Gastrocnemius medialis (tissue), 4 donors: ENCODE data around the gene ZNF500. TPM values are rescaled to one million over a fixed set of nuclear protein-coding genes. Genes with fewer than 3 reads are reported as not detected.

Experiments
- ATAC-seq, 2 donors: fragments of 150-250 bp; one replicate each; pipeline ENCODE4 v1.9.1; 2016
- DNase-seq, 2 donors: peaks; one replicate each; pipeline ENCODE4 v3.0.0-alpha.2; 2019
- H3K27ac ChIP-seq, 4 donors: fragments of 200-600 bp; sonication (generic); 1 replicate in 1 of 4; 2 replicates in 3 of 4; pipeline ENCODE4 v1.5.1; 2016 to 2018; ENCODE audit warnings: mild to moderate bottlenecking in 2 of 4, moderate library complexity in 1 of 4
- H3K27me3 ChIP-seq, 3 donors: fragments of 200-600 bp; sonication (generic) in 2 of 3; 1 replicate in 1 of 3; 2 replicates in 2 of 3; pipeline versions ENCODE4 v1.5.1 to v1.6.0; 2016 to 2019; ENCODE audit warnings: mild to moderate bottlenecking in 1 of 3, moderate library complexity in 1 of 3
- H3K36me3 ChIP-seq, 2 donors: fragments of 200-600 bp; sonication (generic) in 1 of 2; one replicate each; pipeline ENCODE4 v1.5.1; 2017 to 2018
- H3K4me1 ChIP-seq, 2 donors: fragments of 200-600 bp; sonication (generic) in 1 of 2; one replicate each; pipeline ENCODE4 v1.5.1; 2016 to 2017; ENCODE audit warnings: mild to moderate bottlenecking in 2 of 2
- H3K4me3 ChIP-seq, 4 donors: fragments of 200-600 bp; sonication (generic) in 3 of 4; 1 replicate in 1 of 4; 2 replicates in 3 of 4; pipeline ENCODE4 v1.5.1; 2016 to 2019; ENCODE audit warnings: mild to moderate bottlenecking in 2 of 4
- H3K9me3 ChIP-seq, 3 donors: fragments of 200-600 bp; sonication (generic) in 2 of 3; 1 replicate in 1 of 3; 2 replicates in 2 of 3; pipeline ENCODE4 v1.5.1; 2016 to 2019
- POLR2A ChIP-seq, 2 donors: fragments of 450-650 bp; IDR thresholded peaks; one replicate each; pipeline ENCODE4 v1.6.1; 2017; ENCODE audit warnings: antibody characterized with exemption in 2 of 2, mild to moderate bottlenecking in 2 of 2, moderate library complexity in 2 of 2
- in situ Hi-C, 4 donors: fragments of 200-750 bp; cut with MboI; loops; one replicate each; pipeline versions ENCODE4 v1.15.0 to v1.8.0; 2017; ENCODE audit warnings: low sequenced_read_pairs in 4 of 4
- intact Hi-C: fragments of 100-400 bp; cut with DNase I; formaldehyde crosslinking; loops from one replicate; pipeline ENCODE4 v1.15.1; 2023; ENCODE audit warnings: low total_unique reads
- total RNA-seq, 4 donors: library from RNA; depleted of rRNA; stranded (reverse); fragments of >200 nt; gene quantifications; one replicate each; pipeline versions ENCODE4 v1.1.0 to v1.2.3, GENCODE V29; 2016
- TF ChIP-seq, protein P1 (sequence below), 5 experiments: fragments of 450-650 bp in 3 of 5; fragments of 200-600 bp in 2 of 5; sonication (generic) in 2 of 5; IDR thresholded peaks in 4 of 5; conservative IDR thresholded peaks in 1 of 5; 1 replicate in 4 of 5; 2 replicates in 1 of 5; pipeline ENCODE4 v1.5.1; 2016 to 2019; ENCODE audit warnings: antibody characterized with exemption in 5 of 5, mild to moderate bottlenecking in 3 of 5, moderate library complexity in 3 of 5

The ZNF500 gene
- total RNA-seq, 4 donors from 2014 or later: 6.3 to 7.3 (median 6.9) TPM

DNA sequence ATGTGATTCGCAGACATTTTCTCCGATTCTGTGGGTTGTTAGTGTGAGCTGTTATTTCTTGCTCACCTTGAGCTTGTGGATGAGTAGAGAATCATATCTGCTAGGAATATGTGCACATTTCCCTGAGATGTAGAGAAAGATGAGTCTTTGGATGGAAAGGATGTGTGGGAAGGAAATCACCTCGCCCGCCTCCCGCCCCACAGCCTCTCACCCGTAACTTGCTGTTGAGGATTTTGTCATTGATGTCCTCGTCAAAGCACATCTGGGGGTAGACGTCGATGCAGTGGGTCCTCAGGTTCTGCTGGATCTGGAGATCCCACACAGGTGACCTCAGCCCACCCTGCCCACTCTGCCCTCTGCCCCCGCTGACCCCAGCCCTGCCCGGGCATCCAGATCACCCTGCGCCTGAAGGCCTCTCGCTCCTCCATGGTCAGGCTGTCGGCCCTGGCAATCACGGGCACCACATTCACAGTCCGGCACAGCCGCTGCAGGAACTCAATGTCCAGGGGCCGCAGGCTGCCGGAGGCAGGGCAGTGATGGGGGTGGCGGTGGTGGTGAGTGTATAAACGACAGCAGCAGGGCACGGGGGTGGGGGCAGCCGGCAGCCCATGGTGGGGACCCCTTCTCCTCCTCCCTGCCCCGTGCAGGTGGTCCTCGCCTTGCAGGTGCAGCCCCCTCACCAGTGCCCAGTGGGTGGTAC, 16.4 kb upstream of the ZNF500 start:
- ATAC-seq (no peak), DNase-seq (no peak)
- H3K4me3 ChIP-seq: no peak overlapping the region
- no peaks in the 10 kb centered on the region for H3K27me3 ChIP-seq
- intact Hi-C loops: no loop called here
- H3K9me3 ChIP-seq: no peaks in the 10 kb centered on the region
- H3K36me3 ChIP-seq: no peaks in the 10 kb centered on the region
- in situ Hi-C loops: no loop called here
- TF ChIP-seq, protein P1, sequence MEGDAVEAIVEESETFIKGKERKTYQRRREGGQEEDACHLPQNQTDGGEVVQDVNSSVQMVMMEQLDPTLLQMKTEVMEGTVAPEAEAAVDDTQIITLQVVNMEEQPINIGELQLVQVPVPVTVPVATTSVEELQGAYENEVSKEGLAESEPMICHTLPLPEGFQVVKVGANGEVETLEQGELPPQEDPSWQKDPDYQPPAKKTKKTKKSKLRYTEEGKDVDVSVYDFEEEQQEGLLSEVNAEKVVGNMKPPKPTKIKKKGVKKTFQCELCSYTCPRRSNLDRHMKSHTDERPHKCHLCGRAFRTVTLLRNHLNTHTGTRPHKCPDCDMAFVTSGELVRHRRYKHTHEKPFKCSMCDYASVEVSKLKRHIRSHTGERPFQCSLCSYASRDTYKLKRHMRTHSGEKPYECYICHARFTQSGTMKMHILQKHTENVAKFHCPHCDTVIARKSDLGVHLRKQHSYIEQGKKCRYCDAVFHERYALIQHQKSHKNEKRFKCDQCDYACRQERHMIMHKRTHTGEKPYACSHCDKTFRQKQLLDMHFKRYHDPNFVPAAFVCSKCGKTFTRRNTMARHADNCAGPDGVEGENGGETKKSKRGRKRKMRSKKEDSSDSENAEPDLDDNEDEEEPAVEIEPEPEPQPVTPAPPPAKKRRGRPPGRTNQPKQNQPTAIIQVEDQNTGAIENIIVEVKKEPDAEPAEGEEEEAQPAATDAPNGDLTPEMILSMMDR (IDR thresholded peaks at IDR 0.05 in 4 of 5, conservative IDR thresholded peaks at IDR 0.05 in 1 of 5): no peak
- TF ChIP-seq POLR2A (IDR thresholded peaks at IDR 0.05): no peak
- H3K4me1 ChIP-seq: no peaks in the 10 kb centered on the region
- H3K27ac ChIP-seq: no peak overlapping the region

DNA sequence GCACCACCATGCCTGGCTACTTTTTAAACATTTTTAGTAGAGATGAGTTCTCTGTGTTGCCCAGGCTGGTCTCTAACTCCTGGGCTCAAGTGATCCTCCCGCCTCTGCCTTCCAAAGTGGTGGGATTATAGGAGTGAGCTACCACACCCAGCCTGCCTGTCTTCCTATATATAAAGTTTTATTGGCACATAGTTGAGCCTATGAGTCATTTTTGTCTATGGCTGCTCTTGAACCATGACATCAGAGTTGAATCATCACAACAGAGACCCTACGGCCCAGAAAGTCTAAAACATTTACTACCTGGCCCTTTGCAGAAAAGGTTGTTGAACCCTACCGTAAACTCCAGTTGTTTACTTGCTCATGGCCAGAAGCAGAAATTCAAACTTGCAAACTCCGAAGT, 13.3 kb upstream of the ZNF500 start:
- in situ Hi-C loops: no loop called here
- TF ChIP-seq POLR2A (IDR thresholded peaks at IDR 0.05): no peak
- TF ChIP-seq, protein P1 (IDR thresholded peaks at IDR 0.05 in 4 of 5, conservative IDR thresholded peaks at IDR 0.05 in 1 of 5): no peak
- no peaks in the 10 kb centered on the region for H3K4me1 ChIP-seq

DNA sequence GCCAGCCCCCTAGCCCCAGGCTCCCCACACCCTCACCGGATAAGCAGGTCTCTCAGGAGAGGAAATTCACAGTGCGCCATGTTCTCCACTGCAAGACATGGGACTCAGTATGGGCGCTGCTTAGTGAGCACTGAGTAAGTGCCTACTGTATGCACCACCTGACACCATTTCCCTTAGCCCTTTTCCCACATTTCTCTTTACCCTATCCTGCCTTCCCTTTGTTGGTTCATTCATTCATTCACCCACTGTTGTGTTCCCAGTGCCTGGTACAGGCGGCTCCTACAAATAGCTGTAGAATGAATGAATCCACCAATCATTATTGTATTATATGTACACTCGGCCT, 11.1 kb upstream of the ZNF500 start:
- intact Hi-C loops: no loop called here
- H3K27ac ChIP-seq: no peak overlapping the region
- in situ Hi-C loops: no loop called here

More for the DNA sequence above, 13.3 kb upstream of the ZNF500 start:
- ATAC-seq (no peak), DNase-seq (no peak)
- Histone ChIP-seq H3K27me3 (no peaks in the 10 kb centered on the region), H3K4me3 (no peak overlapping the region), H3K36me3 (no peaks in the 10 kb centered on the region), H3K27ac (no peak overlapping the region), H3K9me3 (no peaks in the 10 kb centered on the region)
- intact Hi-C loops: no loop called here

DNA sequence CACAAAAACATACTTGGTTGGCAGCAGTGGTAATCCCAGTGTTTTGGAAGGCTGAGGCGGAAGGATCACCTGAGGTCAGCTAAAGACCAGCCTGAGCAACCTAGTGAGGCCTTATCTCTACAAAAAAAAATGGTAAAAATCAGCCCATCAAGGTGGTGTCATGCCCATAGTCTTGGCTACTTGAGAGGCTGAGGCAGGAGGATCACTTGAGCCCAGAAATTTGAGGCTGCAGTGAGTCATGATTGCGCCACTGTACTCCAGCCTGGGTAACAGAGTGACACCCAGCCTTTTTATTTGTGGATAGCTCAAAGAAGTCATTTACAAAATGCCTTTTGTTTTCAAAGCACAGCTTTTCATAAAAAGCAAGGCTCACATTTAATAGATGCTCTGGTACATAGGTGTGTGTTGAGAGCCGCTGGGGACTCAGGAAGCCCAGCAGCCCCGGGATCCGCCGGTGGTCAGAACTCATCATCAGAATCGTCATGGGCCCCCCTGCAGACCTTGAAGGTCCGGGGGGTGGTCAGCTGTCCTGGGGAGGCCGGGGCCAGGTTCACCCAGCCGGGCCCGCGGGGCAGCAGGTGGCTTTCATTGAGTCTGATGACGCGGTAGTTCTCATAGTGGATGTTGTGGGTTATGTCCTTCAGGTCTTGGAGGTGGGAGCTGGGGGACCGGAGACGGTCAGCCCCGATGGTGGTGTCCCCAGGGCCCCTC, 10.5 kb upstream of the ZNF500 start:
- in situ Hi-C loops: no loop called here
- H3K36me3 ChIP-seq: no peaks in the 10 kb centered on the region
- no peak overlapping the region for H3K4me3 ChIP-seq
- H3K4me1 ChIP-seq: no peaks in the 10 kb centered on the region
- intact Hi-C loops: no loop called here
- no peaks in the 10 kb centered on the region for H3K27me3 ChIP-seq
- ATAC-seq: no peak
- no peak for TF ChIP-seq POLR2A (IDR thresholded peaks at IDR 0.05)
- TF ChIP-seq, protein P1 (IDR thresholded peaks at IDR 0.05 in 4 of 5, conservative IDR thresholded peaks at IDR 0.05 in 1 of 5): no peak
- no peak for DNase-seq
- no peaks in the 10 kb centered on the region for H3K9me3 ChIP-seq
- no peak overlapping the region for H3K27ac ChIP-seq

More for the DNA sequence above, 11.1 kb upstream of the ZNF500 start:
- DNase-seq (no peak), ATAC-seq (no peak)
- TF ChIP-seq, protein P1 (IDR thresholded peaks at IDR 0.05 in 4 of 5, conservative IDR thresholded peaks at IDR 0.05 in 1 of 5): no peak
- no peak for TF ChIP-seq POLR2A (IDR thresholded peaks at IDR 0.05)
- no peaks in the 10 kb centered on the region for H3K4me1 ChIP-seq
- no peaks in the 10 kb centered on the region for H3K9me3 ChIP-seq
- H3K27me3 ChIP-seq: no peaks in the 10 kb centered on the region
- H3K36me3 ChIP-seq: no peaks in the 10 kb centered on the region
- H3K4me3 ChIP-seq: no peak overlapping the region
